IMR-90 (cell line): ENCODE results near the gene CXCL17. TPM values are rescaled to one million over a fixed set of nuclear protein-coding genes. Genes with fewer than 3 reads are reported as not detected.

Source experiments
- ATAC-seq: fragments of 200-7000 bp; cut with Tn5 transposase; 2 replicates; pipeline ENCODE4 v1.9.1; 2020; ENCODE audit warnings: low read depth, mild to moderate bottlenecking, moderate library complexity
- BruUV-seq: library from RNA; stranded (reverse); fragments of 400-500 nt; replicated peaks from 2 replicates; lab custom pipeline; 2021; lab: Mats Ljungman, UMichigan
- CTCF ChIA-PET: fragments of 300-600 bp; formaldehyde crosslinking; extraction: SDS; loops from one replicate; lab custom pipeline; 2021; ENCODE audit warnings: antibody characterized with exemption; lab: Yijun Ruan, JAX
- POLR2A ChIA-PET: fragments of 300-600 bp; sonication (Branson Sonifier 250); formaldehyde crosslinking; loops from one replicate; lab custom pipeline; 2022; ENCODE audit warnings: antibody characterized with exemption; ENCODE audit not compliant: unreplicated experiment; lab: Charles Lee
- DNase-seq: peaks from one replicate; pipeline ENCODE4 v3.0.0; 2013
- H2AFZ ChIP-seq: replicated peaks from 2 replicates; pipeline ENCODE3; 2013; ENCODE audit warnings: low read length, mild to moderate bottlenecking; ENCODE audit not compliant: poor library complexity
- H2AK5ac ChIP-seq: 2 replicates; pipeline ENCODE4 v1.6.1; 2013; ENCODE audit warnings: low read depth, low read length, inconsistent platforms
- H2AK9ac ChIP-seq: replicated peaks from 2 replicates; pipeline ENCODE3; 2013; ENCODE audit warnings: mild to moderate bottlenecking, low read depth, low read length, moderate library complexity; ENCODE audit not compliant: poor library complexity
- H2BK120ac ChIP-seq: 2 replicates; pipeline ENCODE4 v1.6.1; 2013; ENCODE audit warnings: low read depth, low read length, inconsistent platforms
- H2BK15ac ChIP-seq: 3 replicates; pipeline ENCODE4 v1.6.1; 2013; ENCODE audit warnings: low read depth, low read length, inconsistent platforms
- H2BK20ac ChIP-seq: 2 replicates; pipeline ENCODE4 v1.6.1; 2013; ENCODE audit warnings: low read depth, mild to moderate bottlenecking, inconsistent platforms, low read length, moderate library complexity
- H2BK5ac ChIP-seq: 2 replicates; pipeline ENCODE4 v1.6.1; 2013; ENCODE audit warnings: mild to moderate bottlenecking, low read depth, low read length, inconsistent platforms; ENCODE audit not compliant: poor library complexity, severe bottlenecking
- H3K14ac ChIP-seq: replicated peaks from 2 replicates; pipeline ENCODE4 v1.6.1; 2013; ENCODE audit warnings: low read depth, low read length, inconsistent platforms
- H3K18ac ChIP-seq: 2 replicates; pipeline ENCODE4 v1.6.1; 2013; ENCODE audit warnings: low read depth, low read length, control low read depth
- H3K23ac ChIP-seq: 2 replicates; pipeline ENCODE4 v1.6.1; 2013; ENCODE audit warnings: low read depth, low read length, inconsistent platforms
- H3K27ac ChIP-seq: 2 replicates; pipeline ENCODE4 v1.5.1; 2013; ENCODE audit warnings: mild to moderate bottlenecking, control low read depth, low read length; ENCODE audit not compliant: insufficient read depth
- H3K27me3 ChIP-seq: 2 replicates; pipeline ENCODE4 v1.6.1; 2013; ENCODE audit warnings: low read length; ENCODE audit not compliant: control insufficient read depth, insufficient read depth
- H3K36me3 ChIP-seq: 2 replicates; pipeline ENCODE4 v1.6.1; 2013; ENCODE audit warnings: low read length, mixed read lengths; ENCODE audit not compliant: control insufficient read depth, insufficient read depth
- H3K4ac ChIP-seq: 2 replicates; pipeline ENCODE4 v1.6.1; 2013; ENCODE audit warnings: low read depth, low read length, inconsistent platforms
- H3K4me1 ChIP-seq: 2 replicates; pipeline ENCODE4 v1.6.1; 2013; ENCODE audit warnings: low read length, mixed read lengths; ENCODE audit not compliant: control insufficient read depth, insufficient read depth
- H3K4me2 ChIP-seq: 2 replicates; pipeline ENCODE4 v1.6.1; 2013; ENCODE audit warnings: low read depth, mild to moderate bottlenecking, control low read depth, low read length, moderate library complexity
- H3K4me3 ChIP-seq: 2 replicates; pipeline ENCODE4 v1.5.1; 2013; ENCODE audit warnings: low read depth, mild to moderate bottlenecking, control low read depth, low read length, moderate library complexity; ENCODE audit not compliant: insufficient read depth
- H3K56ac ChIP-seq: 2 replicates; pipeline ENCODE4 v1.6.1; 2013; ENCODE audit warnings: low read length, inconsistent platforms; ENCODE audit not compliant: insufficient read depth; ENCODE audit errors: extremely low read depth
- H3K79me1 ChIP-seq, 2 experiments: 2 replicates each; pipeline ENCODE4 v1.6.1; 2013; ENCODE audit warnings: low read length in 2 of 2, inconsistent platforms in 1 of 2, low read depth in 1 of 2
- H3K9ac ChIP-seq: 2 replicates; pipeline ENCODE4 v1.6.1; 2013; ENCODE audit warnings: low read depth, low read length, control low read depth
- H3K9me1 ChIP-seq: 2 replicates; pipeline ENCODE4 v1.6.1; 2013; ENCODE audit warnings: low read length, inconsistent platforms; ENCODE audit not compliant: insufficient read depth
- H3K9me3 ChIP-seq: 2 replicates; pipeline ENCODE4 v1.6.1; 2013; ENCODE audit warnings: low read length; ENCODE audit not compliant: control insufficient read depth, insufficient read depth
- H4K20me1 ChIP-seq: 2 replicates; pipeline ENCODE4 v1.6.1; 2013; ENCODE audit warnings: low read length, inconsistent platforms; ENCODE audit not compliant: insufficient read depth
- H4K5ac ChIP-seq: 2 replicates; pipeline ENCODE4 v1.6.1; 2013; ENCODE audit warnings: mild to moderate bottlenecking, low read depth, low read length, control low read depth
- H4K8ac ChIP-seq, 2 experiments: 2 replicates each; pipeline ENCODE4 v1.6.1; 2013; ENCODE audit warnings: low read depth in 2 of 2, low read length in 2 of 2, control low read depth in 1 of 2, inconsistent platforms in 1 of 2
- H4K91ac ChIP-seq: 2 replicates; pipeline ENCODE4 v1.6.1; 2013; ENCODE audit warnings: low read depth, low read length, inconsistent platforms; ENCODE audit not compliant: insufficient read depth
- BHLHE40 ChIP-seq: fragments of 150-350 bp; IDR thresholded peaks from 2 replicates; pipeline ENCODE4 v1.6.1; 2016; ENCODE audit warnings: mild to moderate bottlenecking, low read depth, low read length
- CEBPB ChIP-seq: IDR thresholded peaks from 2 replicates; pipeline ENCODE4 v1.6.1; 2012; ENCODE audit warnings: low read depth, low read length, improper control_type of control experiment
- CHD1 ChIP-seq: IDR thresholded peaks from 2 replicates; pipeline ENCODE4 v1.6.1; 2012; ENCODE audit warnings: low read depth, low read length, improper control_type of control experiment
- CTCF ChIP-seq: conservative IDR thresholded peaks from 2 replicates; pipeline ENCODE4 v1.5.1; 2012; ENCODE audit warnings: mild to moderate bottlenecking, low read depth, low read length, improper control_type of control experiment
- ELK1 ChIP-seq: fragments of 150-350 bp; IDR thresholded peaks from 2 replicates; pipeline ENCODE4 v1.6.1; 2016; ENCODE audit warnings: low read depth, mild to moderate bottlenecking, low read length, moderate library complexity, borderline replicate concordance
- FOS ChIP-seq: fragments of 150-350 bp; IDR thresholded peaks from 2 replicates; pipeline ENCODE4 v1.6.1; 2016; ENCODE audit warnings: low read depth, low read length
- MAFK ChIP-seq: IDR thresholded peaks from 2 replicates; pipeline ENCODE4 v1.6.1; 2012; ENCODE audit warnings: low read depth, low read length, improper control_type of control experiment
- MAZ ChIP-seq: IDR thresholded peaks from 2 replicates; pipeline ENCODE4 v1.6.1; 2012; ENCODE audit warnings: low read depth, mild to moderate bottlenecking, low read length, improper control_type of control experiment, moderate library complexity, borderline replicate concordance
- MXI1 ChIP-seq: IDR thresholded peaks from 2 replicates; pipeline ENCODE4 v1.6.1; 2012; ENCODE audit warnings: low read depth, mild to moderate bottlenecking, low read length, moderate library complexity, borderline replicate concordance
- NFE2L2 ChIP-seq: fragments of 150-350 bp; IDR thresholded peaks from 2 replicates; pipeline ENCODE4 v1.6.1; 2016; ENCODE audit warnings: low read depth, mild to moderate bottlenecking, low read length
- POLR2A ChIP-seq: IDR thresholded peaks from 2 replicates; pipeline ENCODE4 v1.6.1; 2012; ENCODE audit warnings: mild to moderate bottlenecking, low read depth, low read length
- RAD21 ChIP-seq: IDR thresholded peaks from 2 replicates; pipeline ENCODE4 v1.6.1; 2012; ENCODE audit warnings: low read length, improper control_type of control experiment
- RCOR1 ChIP-seq: IDR thresholded peaks from 2 replicates; pipeline ENCODE4 v1.6.1; 2012; ENCODE audit warnings: mild to moderate bottlenecking, low read length, improper control_type of control experiment; ENCODE audit not compliant: insufficient replicate concordance
- RFX5 ChIP-seq: IDR thresholded peaks from 2 replicates; pipeline ENCODE4 v1.8.0; 2012; ENCODE audit warnings: low read depth, mild to moderate bottlenecking, low read length, moderate library complexity
- SMC3 ChIP-seq: fragments of 150-350 bp; IDR thresholded peaks from 2 replicates; pipeline ENCODE4 v1.6.1; 2016; ENCODE audit warnings: low read depth, mild to moderate bottlenecking, antibody characterized with exemption, low read length, moderate library complexity
- USF2 ChIP-seq: fragments of 150-350 bp; IDR thresholded peaks from 2 replicates; pipeline ENCODE4 v1.6.1; 2017; ENCODE audit warnings: mild to moderate bottlenecking, antibody characterized with exemption, low read length, low read depth
- WGBS, 2 experiments: methylation state at CpG; one replicate each; pipeline versions ENCODE4 v1.1.5 to v1.1.7; 2013; ENCODE audit warnings: missing lambda C conversion rate in 2 of 2; ENCODE audit not compliant: insufficient read length in 1 of 2; ENCODE audit errors: extremely low coverage in 2 of 2; 5-methylcytosine and 5-hydroxymethylcytosine counted together
- dilution Hi-C: fragments of 300-500 bp; cut with HindIII; formaldehyde crosslinking; loops from one replicate; pipeline ENCODE4 v1.14.3; 2018; ENCODE audit warnings: low sequenced_read_pairs; ENCODE audit not compliant: unreplicated experiment
- in situ Hi-C: fragments of 300-500 bp; cut with MboI; formaldehyde crosslinking; loops from 3 replicates; pipeline ENCODE4 v1.14.3; 2019; ENCODE audit warnings: low sequenced_read_pairs, inconsistent platforms, mixed read lengths
- intact Hi-C: fragments of 100-400 bp; cut with micrococcal nuclease; formaldehyde crosslinking; loops from 2 replicates; pipeline ENCODE4 v1.10.0; 2022
- polyA plus RNA-seq, 3 experiments: library from polyadenylated mRNA; depleted of rRNA; stranded (reverse); fragments of >200 nt; gene quantifications; 2 replicates each; pipeline ENCODE4 v1.2.3, GENCODE V29; 2012; ENCODE audit warnings: low replicate concordance in 1 of 3
- total RNA-seq: library from RNA; depleted of rRNA; stranded (reverse); fragments of >200 nt; gene quantifications from 2 replicates; pipeline ENCODE4 v1.2.3, GENCODE V29; 2012

The CXCL17 gene
- total and polyA plus RNA-seq, 2 of the 4 experiments (the other 2 are of a cell fraction), result not detected

- TF ChIP-seq FOS (no peak), CTCF (no peak), USF2 (no peak), MAFK (no peak), ELK1 (no peak), RAD21 (no peak), MAZ (no peak), RFX5 (no peak), POLR2A (no peak), CEBPB (no peak), CHD1 (no peak), NFE2L2 (no peak), RCOR1 (no peak), SMC3 (no peak), BHLHE40 (no peak), MXI1 (no peak)
These were observed 12.9 kb upstream of the CXCL17 start for GRCh38 chr19:42455621-42456081.

More at GRCh38 chr19:42455621-42456081, 12.9 kb upstream of the CXCL17 start:
- no peak overlapping the region for H3K27ac ChIP-seq
- no peak overlapping the region for H4K91ac ChIP-seq
- H4K8ac ChIP-seq, result no peak overlapping the region
- no peak overlapping the region for H2BK15ac ChIP-seq
- no peaks in the 10 kb centered on the region for H4K20me1 ChIP-seq
- H2BK20ac ChIP-seq, result no peak overlapping the region
- H3K23ac ChIP-seq, result no peak overlapping the region
- DNase-seq (no peak), ATAC-seq (no peak)
- H3K14ac ChIP-seq, result no peak overlapping the region
- ChIA-PET POLR2A (no interaction called here), CTCF (interaction anchor here (0.7 kb wide), 1 partner anchor 752 kb away, joined by 6 read pairs; no protein-coding TSS in a partner anchor)
- in situ Hi-C loops (no loop called here), intact Hi-C loops (no loop called here), dilution Hi-C loops (no loop called here)
- H3K4me1 ChIP-seq, result no peaks in the 10 kb centered on the region
- H3K9me1 ChIP-seq, result no peaks in the 10 kb centered on the region
- BruUV-seq, result no TSS peak
- H3K9ac ChIP-seq, result no peak overlapping the region
- H2BK5ac ChIP-seq, result no peak overlapping the region
- no peak overlapping the region for H3K18ac ChIP-seq
- no peak overlapping the region for H3K4ac ChIP-seq
- H3K9me3 ChIP-seq, result no peaks in the 10 kb centered on the region
- H2AK5ac ChIP-seq, result no peak overlapping the region
- H3K36me3 ChIP-seq, result no peaks in the 10 kb centered on the region
- H2BK120ac ChIP-seq, result no peak overlapping the region
- H3K79me1 ChIP-seq, result no peaks in the 10 kb centered on the region
- no peak overlapping the region for H3K56ac ChIP-seq
- WGBS, 2 experiments, result no CpG with 5 or more reads among the region's 1 CpG
- no peak overlapping the region for H2AFZ ChIP-seq
- no peak overlapping the region for H3K4me3 ChIP-seq
- H3K27me3 ChIP-seq, result peaks cover 22% of the 10 kb centered on the region
- H4K5ac ChIP-seq, result no peak overlapping the region
- no peak overlapping the region for H3K4me2 ChIP-seq
- no peak overlapping the region for H2AK9ac ChIP-seq
